HepG2 (cell line): ENCODE measurements around the gene ZNF747. TPM values are rescaled to one million over a fixed set of nuclear protein-coding genes. Genes with fewer than 3 reads are reported as not detected.
"Not testable (repeated sequence)": the region's sequence is repeated elsewhere in the genome, so short reads cannot be mapped to it uniquely, and the experiment has no call there.

Experiments
- ATF1 ChIP-seq: IDR thresholded peaks from 2 replicates; pipeline ENCODE4 v1.6.1; 2016; ENCODE audit warnings: mild to moderate bottlenecking, control low read depth
- BRD4 ChIP-seq: sonication (generic); formaldehyde crosslinking; IDR thresholded peaks from 2 replicates; pipeline ENCODE4 v1.4.0; 2020; ENCODE audit warnings: missing genetic modification reagents
- DRAP1 ChIP-seq: IDR thresholded peaks from 2 replicates; pipeline ENCODE4 v1.6.1; 2016; ENCODE audit warnings: missing genetic modification reagents, missing compliant biosample characterization
- FOXO1 ChIP-seq: sonication (generic); formaldehyde crosslinking; IDR thresholded peaks from 2 replicates; pipeline ENCODE4 v1.4.0; 2020; ENCODE audit warnings: missing genetic modification reagents
- GFI1 ChIP-seq: sonication (generic); formaldehyde crosslinking; IDR thresholded peaks from 2 replicates; pipeline ENCODE4 v1.5.0; 2020; ENCODE audit warnings: missing genetic modification reagents, mild to moderate bottlenecking, borderline replicate concordance
- HOXD1 ChIP-seq: sonication (generic); formaldehyde crosslinking; IDR thresholded peaks from 2 replicates; pipeline ENCODE4 v1.5.0; 2020; ENCODE audit warnings: missing genetic modification reagents
- KDM6A ChIP-seq: IDR thresholded peaks from 2 replicates; pipeline ENCODE4 v1.6.1; 2016; ENCODE audit warnings: low read depth
- MEF2D ChIP-seq: sonication (generic); formaldehyde crosslinking; IDR thresholded peaks from 2 replicates; pipeline ENCODE4 v1.5.1; 2020; ENCODE audit warnings: mild to moderate bottlenecking, missing genetic modification reagents
- MLX ChIP-seq: IDR thresholded peaks from 2 replicates; pipeline ENCODE4 v1.6.1; 2016
- MYPOP ChIP-seq: sonication (generic); formaldehyde crosslinking; IDR thresholded peaks from 2 replicates; pipeline ENCODE4 v1.8.1; 2023; ENCODE audit warnings: mild to moderate bottlenecking, moderate library complexity, missing genetic modification reagents
- NFIC ChIP-seq: IDR thresholded peaks from 2 replicates; pipeline ENCODE4 v1.6.1; 2012; ENCODE audit warnings: mild to moderate bottlenecking, low read length, inconsistent platforms
- NONO ChIP-seq, 2 experiments: fragments of 450-650 bp in 1 of 2; sonication (generic) in 1 of 2; formaldehyde crosslinking in 1 of 2; IDR thresholded peaks in 1 of 2; conservative IDR thresholded peaks in 1 of 2; 2 replicates each; pipeline versions ENCODE4 v1.6.1 to v1.8.0; 2017 to 2022; ENCODE audit warnings: mild to moderate bottlenecking in 1 of 2, missing genetic modification reagents in 1 of 2, moderate library complexity in 1 of 2
- SOX13 ChIP-seq, 3 experiments: fragments of 450-650 bp in 1 of 3; sonication (generic) in 1 of 3; formaldehyde crosslinking in 1 of 3; IDR thresholded peaks in 2 of 3; conservative IDR thresholded peaks in 1 of 3; 2 replicates each; pipeline versions ENCODE4 v1.5.0 to v1.6.1; 2016 to 2020; ENCODE audit warnings: antibody characterized with exemption in 1 of 3, mild to moderate bottlenecking in 1 of 3, missing compliant biosample characterization in 1 of 3, missing genetic modification reagents in 1 of 3, moderate library complexity in 1 of 3
- TCF12 ChIP-seq, 2 experiments: fragments of 450-650 bp in 1 of 2; sonication (generic) in 1 of 2; formaldehyde crosslinking in 1 of 2; IDR thresholded peaks; 2 replicates each; pipeline versions ENCODE4 v1.6.1 to v1.8.0; 2017 to 2022; ENCODE audit warnings: antibody characterized with exemption in 1 of 2, mild to moderate bottlenecking in 1 of 2, missing genetic modification reagents in 1 of 2, moderate library complexity in 1 of 2
- UBTF ChIP-seq: sonication (generic); formaldehyde crosslinking; IDR thresholded peaks from 2 replicates; pipeline ENCODE4 v1.4.0; 2020; ENCODE audit warnings: mild to moderate bottlenecking, missing genetic modification reagents
- ZBTB20 ChIP-seq: sonication (generic); formaldehyde crosslinking; IDR thresholded peaks from 2 replicates; pipeline ENCODE4 v1.8.1; 2023; ENCODE audit warnings: missing genetic modification reagents, low read depth, mild to moderate bottlenecking, borderline replicate concordance
- ZBTB7B ChIP-seq: sonication (generic); formaldehyde crosslinking; IDR thresholded peaks from 2 replicates; pipeline ENCODE4 v1.4.0; 2020; ENCODE audit warnings: missing genetic modification reagents
- ZMYM2 ChIP-seq: sonication (generic); formaldehyde crosslinking; IDR thresholded peaks from 2 replicates; pipeline ENCODE4 v1.8.0; 2022; ENCODE audit warnings: mild to moderate bottlenecking, missing genetic modification reagents
- ZNF20 ChIP-seq: sonication (generic); formaldehyde crosslinking; IDR thresholded peaks from 2 replicates; pipeline ENCODE4 v1.4.0; 2020; ENCODE audit warnings: mild to moderate bottlenecking, moderate library complexity, missing genetic modification reagents
- ZNF556 ChIP-seq: sonication (generic); formaldehyde crosslinking; IDR thresholded peaks from 2 replicates; pipeline ENCODE4 v1.4.0; 2020; ENCODE audit warnings: mild to moderate bottlenecking, missing genetic modification reagents, borderline replicate concordance
- ZNF563 ChIP-seq: sonication (generic); formaldehyde crosslinking; IDR thresholded peaks from 2 replicates; pipeline ENCODE4 v1.8.0; 2022; ENCODE audit warnings: mild to moderate bottlenecking, moderate library complexity, missing genetic modification reagents
- ZNF770 ChIP-seq: sonication (generic); formaldehyde crosslinking; IDR thresholded peaks from 2 replicates; pipeline ENCODE4 v1.5.0; 2020; ENCODE audit warnings: mild to moderate bottlenecking, missing genetic modification reagents
- polyA plus RNA-seq, 8 experiments: library from polyadenylated mRNA; depleted of rRNA in 3 of 8; stranded (reverse) in 7 of 8; unstranded in 1 of 8; fragments of >200 nt; fragmentation: Illumina TruSeq in 4 of 8; extraction: Trizol in 4 of 8; gene quantifications; 2 replicates each; pipeline versions ENCODE4 v1.2.1 to v1.2.3, GENCODE V29; 2011 to 2016; ENCODE audit warnings: low read depth in 4 of 8, missing spikeins in 1 of 8, mixed read lengths in 1 of 8; ENCODE audit not compliant: insufficient read depth in 1 of 8
- total RNA-seq, 5 experiments: library from RNA; depleted of rRNA; stranded (reverse); fragments of >200 nt; fragmentation: Illumina TruSeq; extraction: Trizol; gene quantifications; 2 replicates each; pipeline ENCODE4 v1.2.3, GENCODE V29; 2016; ENCODE audit warnings: low read depth in 1 of 5

Gene ZNF747
- total and polyA plus RNA-seq, 2 of the 13 experiments (the other 11 are each of a cell fraction or from before 2014, with no cell fraction given) = 7.2 to 10.2 TPM

- TF ChIP-seq ZNF563 (CRISPR knock-in tag) (peak; percentile 67; the same call in 1 of the 2 replicates), HOXD1 (peak; percentile 37; the same call in 1 of the 2 replicates), NFIC (peak; percentile 35; the same call in 1 of the 2 replicates), TCF12 (CRISPR knock-in tag; IDR thresholded peaks at IDR 0.05) (peak; percentile 90; the same call in 1 of the 2 replicates), KDM6A (0 out of 2 replicates have a peak, but pooled peaks have one; percentile 18), ZBTB7B (peak; percentile 90), GFI1 (CRISPR knock-in tag) (peak; percentile 98), DRAP1 (peak; percentile 95), FOXO1 (peak; percentile 31; the same call in 1 of the 2 replicates), ATF1 (CRISPR knock-in tag) (peak; percentile 73; the same call in 1 of the 2 replicates), ZNF20 (CRISPR knock-in tag) (0 out of 2 replicates have a peak, but pooled peaks have one; percentile 35), NONO (CRISPR knock-in tag; conservative IDR thresholded peaks at IDR 0.05) (peak; percentile 88), ZMYM2 (CRISPR knock-in tag) (peak; percentile 82), SOX13 (IDR thresholded peaks at IDR 0.05) (peak; percentile 86; the same call in 1 of the 2 replicates), SOX13 (CRISPR knock-in tag; conservative IDR thresholded peaks at IDR 0.05 in 1 of 2, IDR thresholded peaks at IDR 0.05 in 1 of 2) (peak in 1 of 2 experiments; percentile 73; a peak in 1 of 4 replicates), UBTF (CRISPR knock-in tag) (0 out of 2 replicates have a peak, but pooled peaks have one; percentile 20), ZBTB20 (CRISPR knock-in tag) (peak; percentile 100), MYPOP (CRISPR knock-in tag) (0 out of 2 replicates have a peak, but pooled peaks have one; percentile 54), BRD4 (CRISPR knock-in tag) (0 out of 2 replicates have a peak, but pooled peaks have one; percentile 45), MLX (CRISPR knock-in tag) (peak; percentile 87), ZNF770 (CRISPR knock-in tag) (peak; percentile 100), MEF2D (CRISPR knock-in tag) (peak; percentile 94), ZNF556 (CRISPR knock-in tag) (peak; percentile 64; the same call in 1 of the 2 replicates)
- not testable (repeated sequence) for TF ChIP-seq TCF12, NONO (IDR thresholded peaks at IDR 0.05)
These were observed 6.3 kb upstream of the ZNF747 start (continued) for GRCh38 chr16:30540916-30541464.
